Aorta (tissue), 5 donors: Measurements from ENCODE around the gene SFMBT1. TPM values are rescaled to one million over a fixed set of nuclear protein-coding genes. Genes with fewer than 3 reads are reported as not detected.
"Not testable (repeated sequence)": the region's sequence is repeated elsewhere in the genome, so short reads cannot be mapped to it uniquely, and the experiment has no call there.

Experiments
- ATAC-seq: fragments of 200-7000 bp; cut with Tn5 transposase; one replicate; pipeline ENCODE4 v1.9.1; 2022; ENCODE audit warnings: moderate library complexity; ENCODE audit not compliant: low FRiP score
- DNase-seq, 2 donors: peaks; one replicate each; pipeline ENCODE4 v3.0.0-alpha.2; 2020
- H3K27ac ChIP-seq, 2 donors: one replicate each; pipeline ENCODE4 v1.5.1; 2013; ENCODE audit warnings: low read length in 2 of 2, mild to moderate bottlenecking in 2 of 2, moderate library complexity in 2 of 2, control low read depth in 1 of 2, inconsistent platforms in 1 of 2, low read depth in 1 of 2
- H3K27me3 ChIP-seq, 2 donors: one replicate each; pipeline ENCODE4 v1.6.1; 2013; ENCODE audit warnings: control low read depth in 1 of 2, low read length in 1 of 2, mild to moderate bottlenecking in 1 of 2, moderate library complexity in 1 of 2; ENCODE audit not compliant: insufficient read depth in 2 of 2, control insufficient read depth in 1 of 2
- H3K36me3 ChIP-seq, 2 donors: one replicate each; pipeline ENCODE4 v1.6.1; 2013; ENCODE audit warnings: control low read depth in 1 of 2, low read length in 1 of 2, mild to moderate bottlenecking in 1 of 2; ENCODE audit not compliant: insufficient read depth in 2 of 2, control insufficient read depth in 1 of 2
- H3K4me1 ChIP-seq, 2 donors: one replicate each; pipeline ENCODE4 v1.6.1; 2013; ENCODE audit warnings: low read length in 2 of 2, control low read depth in 1 of 2, mild to moderate bottlenecking in 1 of 2, moderate library complexity in 1 of 2; ENCODE audit not compliant: insufficient read depth in 2 of 2, control insufficient read depth in 1 of 2
- H3K4me3 ChIP-seq, 2 donors: one replicate each; pipeline ENCODE4 v1.5.1; 2013; ENCODE audit warnings: low read length in 2 of 2, control low read depth in 1 of 2, mild to moderate bottlenecking in 1 of 2
- H3K9me3 ChIP-seq: one replicate; pipeline ENCODE4 v1.6.1; 2013; ENCODE audit warnings: mild to moderate bottlenecking, low read length; ENCODE audit not compliant: control insufficient read depth
- WGBS, 2 donors: extraction: QIAGEN DNeasy Blood & Tissue Kit; methylation state at CpG; one replicate each; pipeline ENCODE4 v1.1.7; 2013; 5-methylcytosine and 5-hydroxymethylcytosine counted together
- intact Hi-C, 2 donors: fragments of 100-400 bp; cut with DNase I; formaldehyde crosslinking; loops; one replicate each; pipeline versions ENCODE4 v1.14.2 to v1.15.0; 2022
- polyA plus RNA-seq, 2 donors: library from polyadenylated mRNA; stranded (reverse); fragments of 200-250 nt; gene quantifications; one replicate each; pipeline ENCODE4 v1.2.3, GENCODE V29; 2013
- total RNA-seq, 2 donors: library from RNA; stranded (reverse); fragmentation: NEBNext Ultra II Directional; extraction: Animal tissue kit (Norgen Biotek cat#: 25700); gene quantifications; one replicate each; pipeline ENCODE4 v1.2.1, GENCODE V29; 2021
- donor health status: healthy with polysubstance abuse.
- donor health status: Bipolar disorder and iron deficiency.
- donor health status: DM: no; HTN: no; CAD: no.
- donor health status: DM: no; HTN: no; CAD: no.
- donor health status: DM: yes; HTN: yes; CAD: no.

Gene SFMBT1
- total and polyA plus RNA-seq, 4 donors: 0.75 to 12.6 (median 5.4) TPM

GRCh38 chr3:53068176-53068575 lies 22.3 kb upstream of the SFMBT1 start:
- H3K36me3 ChIP-seq: no peaks in the 10 kb centered on the region
- H3K27ac ChIP-seq: no peak overlapping the region
- H3K27me3 ChIP-seq: no peaks in the 10 kb centered on the region
- no peaks in the 10 kb centered on the region for H3K4me1 ChIP-seq
- H3K4me3 ChIP-seq: no peak overlapping the region
- ATAC-seq (no peak), DNase-seq (peak in 1 of 2 donors; percentile 35)
- intact Hi-C loops: no loop called here
- 85 to 89% methylated on average over 3 of the region's 3 CpGs for WGBS, 2 donors
- H3K9me3 ChIP-seq: no peaks in the 10 kb centered on the region

- H3K4me1 ChIP-seq: no peaks in the 10 kb centered on the region
- no peaks in the 10 kb centered on the region for H3K27me3 ChIP-seq
- H3K27ac ChIP-seq: no peak overlapping the region
- WGBS, 2 donors: 76 to 80% methylated on average over 3 of the region's 3 CpGs
- ATAC-seq (no peak), DNase-seq (peak in 1 of 2 donors; percentile 33)
- no peaks in the 10 kb centered on the region for H3K9me3 ChIP-seq
- H3K4me3 ChIP-seq: no peak overlapping the region
- no peaks in the 10 kb centered on the region for H3K36me3 ChIP-seq
- intact Hi-C loops: no loop called here
Measured at GRCh38 chr3:53067567-53067966, 21.7 kb upstream of the SFMBT1 start.

GRCh38 chr3:53065841-53066480 lies 20.1 kb upstream of the SFMBT1 start:
- no peaks in the 10 kb centered on the region for H3K9me3 ChIP-seq
- H3K27ac ChIP-seq: no peak overlapping the region
- no peaks in the 10 kb centered on the region for H3K4me1 ChIP-seq
- DNase-seq (peak; percentile 24 to 44), ATAC-seq (no peak)
- intact Hi-C loops: no loop called here
- H3K36me3 ChIP-seq: no peaks in the 10 kb centered on the region
- no peak overlapping the region for H3K4me3 ChIP-seq
- WGBS, 2 donors: 89% methylated on average over 7 of the region's 7 CpGs
- no peaks in the 10 kb centered on the region for H3K27me3 ChIP-seq

- Histone ChIP-seq H3K27ac (no peak overlapping the region), H3K9me3 (no peaks in the 10 kb centered on the region), H3K4me3 (no peak overlapping the region), H3K36me3 (no peaks in the 10 kb centered on the region), H3K4me1 (no peaks in the 10 kb centered on the region), H3K27me3 (no peaks in the 10 kb centered on the region)
- intact Hi-C loops: no loop called here
- ATAC-seq (no peak), DNase-seq (no peak)
- WGBS, 2 donors: 91 to 95% methylated on average over 2 of the region's 2 CpGs
Measured at GRCh38 chr3:53062905-53063304, 17.0 kb upstream of the SFMBT1 start.

- intact Hi-C loops: no loop called here
- H3K4me3 ChIP-seq: no peak overlapping the region
- H3K27me3 ChIP-seq: no peaks in the 10 kb centered on the region
- WGBS, 2 donors: 93 to 97% methylated on average over 2 of the region's 2 CpGs
- H3K4me1 ChIP-seq: no peaks in the 10 kb centered on the region
- ATAC-seq (no peak), DNase-seq (no peak)
- H3K27ac ChIP-seq: no peak overlapping the region
- H3K9me3 ChIP-seq: no peaks in the 10 kb centered on the region
- H3K36me3 ChIP-seq: no peaks in the 10 kb centered on the region
Measured at GRCh38 chr3:53056442-53056841, 10.6 kb upstream of the SFMBT1 start.

- H3K36me3 ChIP-seq, H3K9me3 ChIP-seq, H3K27ac ChIP-seq, ATAC-seq, H3K4me1 ChIP-seq, H3K4me3 ChIP-seq, H3K27me3 ChIP-seq, DNase-seq, intact Hi-C loops: not testable (repeated sequence)
- 80 to 83% methylated on average over 7 of the region's 7 CpGs for WGBS, 2 donors
Measured at GRCh38 chr3:53054233-53054632, 8.4 kb upstream of the SFMBT1 start.

GRCh38 chr3:53051929-53052328 lies 6.1 kb upstream of the SFMBT1 start:
- H3K27me3 ChIP-seq: no peaks in the 10 kb centered on the region
- no peak overlapping the region for H3K4me3 ChIP-seq
- intact Hi-C loops: no loop called here
- H3K9me3 ChIP-seq: no peaks in the 10 kb centered on the region
- no peak for ATAC-seq
- H3K4me1 ChIP-seq: no peaks in the 10 kb centered on the region
- no peak overlapping the region for H3K27ac ChIP-seq
- WGBS, 2 donors: 95% methylated on average over 2 of the region's 2 CpGs
- H3K36me3 ChIP-seq: no peaks in the 10 kb centered on the region
- no peak for DNase-seq

DNA sequence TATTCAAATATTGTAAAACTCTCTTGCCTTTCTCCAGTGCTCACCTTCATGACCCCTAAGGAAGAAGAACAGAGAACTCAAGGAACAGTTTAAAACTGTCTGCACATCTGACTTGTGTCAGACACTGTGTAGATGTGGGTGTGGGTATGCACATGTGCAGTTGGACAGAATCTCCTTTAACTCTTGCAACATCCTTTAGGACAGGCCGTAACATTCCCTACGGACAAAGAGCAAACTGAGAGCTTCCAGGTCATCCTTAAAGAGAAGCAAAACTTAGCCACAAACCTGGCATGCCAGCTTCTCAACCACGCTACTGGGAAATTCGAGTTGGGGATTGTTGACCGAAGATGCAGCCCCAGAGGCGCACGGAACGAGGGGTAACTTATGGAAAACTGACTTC lies 4.1 kb upstream of the SFMBT1 start:
- intact Hi-C loops: no loop called here
- no peak for DNase-seq
- no peaks in the 10 kb centered on the region for H3K27me3 ChIP-seq
- H3K9me3 ChIP-seq: no peaks in the 10 kb centered on the region
- ATAC-seq: no peak
- WGBS, 2 donors: 86 to 88% methylated on average over 8 of the region's 8 CpGs
- no peaks in the 10 kb centered on the region for H3K4me1 ChIP-seq
- H3K27ac ChIP-seq: no peak overlapping the region
- H3K36me3 ChIP-seq: no peaks in the 10 kb centered on the region
- H3K4me3 ChIP-seq: no peak overlapping the region
